ENCODE data around the gene SMARCA4. TPM values are rescaled to one million over a fixed set of nuclear protein-coding genes. Genes with fewer than 3 reads are reported as not detected.

SMARCA4 gene
- total RNA-seq, 4 donors from 2014 or later: 42.4 to 89.9 (median 57.8) TPM

GRCh38 chr19:11025997-11026396, 65.2 kb downstream of the SMARCA4 start:
- DNase-seq (ENCODE audit: low spot score) (no peak), ATAC-seq (ENCODE audit: low FRiP score) (no peak)
- TF ChIP-seq, protein P1, sequence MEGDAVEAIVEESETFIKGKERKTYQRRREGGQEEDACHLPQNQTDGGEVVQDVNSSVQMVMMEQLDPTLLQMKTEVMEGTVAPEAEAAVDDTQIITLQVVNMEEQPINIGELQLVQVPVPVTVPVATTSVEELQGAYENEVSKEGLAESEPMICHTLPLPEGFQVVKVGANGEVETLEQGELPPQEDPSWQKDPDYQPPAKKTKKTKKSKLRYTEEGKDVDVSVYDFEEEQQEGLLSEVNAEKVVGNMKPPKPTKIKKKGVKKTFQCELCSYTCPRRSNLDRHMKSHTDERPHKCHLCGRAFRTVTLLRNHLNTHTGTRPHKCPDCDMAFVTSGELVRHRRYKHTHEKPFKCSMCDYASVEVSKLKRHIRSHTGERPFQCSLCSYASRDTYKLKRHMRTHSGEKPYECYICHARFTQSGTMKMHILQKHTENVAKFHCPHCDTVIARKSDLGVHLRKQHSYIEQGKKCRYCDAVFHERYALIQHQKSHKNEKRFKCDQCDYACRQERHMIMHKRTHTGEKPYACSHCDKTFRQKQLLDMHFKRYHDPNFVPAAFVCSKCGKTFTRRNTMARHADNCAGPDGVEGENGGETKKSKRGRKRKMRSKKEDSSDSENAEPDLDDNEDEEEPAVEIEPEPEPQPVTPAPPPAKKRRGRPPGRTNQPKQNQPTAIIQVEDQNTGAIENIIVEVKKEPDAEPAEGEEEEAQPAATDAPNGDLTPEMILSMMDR (IDR thresholded peaks at IDR 0.05): no peak

- DNase-seq (ENCODE audit: low spot score) (no peak), ATAC-seq (ENCODE audit: low FRiP score) (no peak)
- TF ChIP-seq, protein P1 (IDR thresholded peaks at IDR 0.05): no peak
These were observed 66.6 kb downstream of the SMARCA4 start for GRCh38 chr19:11027381-11027780.

- no peak for DNase-seq (ENCODE audit: low spot score)
- ATAC-seq (ENCODE audit: low FRiP score): no peak
- TF ChIP-seq, protein P1 (IDR thresholded peaks at IDR 0.05): no peak
These were observed 67.3 kb downstream of the SMARCA4 start for GRCh38 chr19:11028146-11028545.

DNA sequence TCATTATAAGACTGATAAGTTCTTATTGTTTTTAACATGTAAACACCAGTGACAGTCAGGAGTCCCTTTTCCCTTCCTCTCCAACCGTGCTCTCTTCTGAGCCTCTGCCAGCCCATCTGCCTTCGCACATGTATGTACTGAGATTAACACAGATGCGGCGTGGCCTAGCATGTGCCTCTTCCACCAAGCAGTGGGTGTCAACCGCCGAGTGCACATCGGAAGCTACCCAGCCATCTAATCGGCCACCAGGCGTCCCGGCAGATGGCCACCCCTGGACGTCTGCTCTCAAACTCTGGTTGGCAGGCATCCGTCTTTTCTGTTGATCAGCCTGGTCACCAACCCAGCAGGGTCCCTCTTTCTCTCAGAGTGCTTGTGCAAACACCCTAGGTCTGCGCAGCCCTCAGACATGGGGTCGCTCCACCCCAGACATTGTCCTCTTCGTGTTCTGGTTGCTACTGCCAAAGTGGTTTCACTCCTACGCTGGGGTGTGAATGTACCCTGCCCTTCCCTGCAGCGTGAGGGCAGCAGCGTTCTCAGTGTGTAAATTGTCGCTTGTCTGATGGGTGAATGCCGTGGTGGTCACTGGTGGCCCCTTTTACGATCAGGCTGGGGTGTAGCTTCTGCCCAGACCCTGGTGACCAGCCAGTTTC, 70.7 kb downstream of the SMARCA4 start:
- ATAC-seq (ENCODE audit: low FRiP score) (no peak), DNase-seq (ENCODE audit: low spot score) (no peak)
- TF ChIP-seq, protein P1 (IDR thresholded peaks at IDR 0.05): no peak

DNA sequence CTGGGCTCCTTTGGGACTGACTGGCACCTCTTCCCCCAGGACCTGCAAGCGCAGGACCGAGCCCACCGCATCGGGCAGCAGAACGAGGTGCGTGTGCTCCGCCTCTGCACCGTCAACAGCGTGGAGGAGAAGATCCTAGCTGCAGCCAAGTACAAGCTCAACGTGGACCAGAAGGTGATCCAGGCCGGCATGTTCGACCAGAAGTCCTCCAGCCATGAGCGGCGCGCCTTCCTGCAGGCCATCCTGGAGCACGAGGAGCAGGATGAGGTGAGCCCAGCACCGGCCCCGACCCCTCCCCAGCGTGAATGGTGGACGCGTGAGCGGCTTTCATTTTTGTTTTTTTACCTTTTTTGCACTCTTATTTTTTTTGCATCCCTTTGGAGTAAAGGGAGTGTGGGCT, 72.4 kb downstream of the SMARCA4 start:
- TF ChIP-seq, protein P1 (IDR thresholded peaks at IDR 0.05): no peak
- ATAC-seq (ENCODE audit: low FRiP score) (no peak), DNase-seq (ENCODE audit: low spot score) (no peak)

- DNase-seq (ENCODE audit: low spot score): no peak
- no peak for ATAC-seq (ENCODE audit: low FRiP score)
- TF ChIP-seq, protein P1 (IDR thresholded peaks at IDR 0.05): no peak
These were observed 72.9 kb downstream of the SMARCA4 start for GRCh38 chr19:11033763-11034162.

DNA sequence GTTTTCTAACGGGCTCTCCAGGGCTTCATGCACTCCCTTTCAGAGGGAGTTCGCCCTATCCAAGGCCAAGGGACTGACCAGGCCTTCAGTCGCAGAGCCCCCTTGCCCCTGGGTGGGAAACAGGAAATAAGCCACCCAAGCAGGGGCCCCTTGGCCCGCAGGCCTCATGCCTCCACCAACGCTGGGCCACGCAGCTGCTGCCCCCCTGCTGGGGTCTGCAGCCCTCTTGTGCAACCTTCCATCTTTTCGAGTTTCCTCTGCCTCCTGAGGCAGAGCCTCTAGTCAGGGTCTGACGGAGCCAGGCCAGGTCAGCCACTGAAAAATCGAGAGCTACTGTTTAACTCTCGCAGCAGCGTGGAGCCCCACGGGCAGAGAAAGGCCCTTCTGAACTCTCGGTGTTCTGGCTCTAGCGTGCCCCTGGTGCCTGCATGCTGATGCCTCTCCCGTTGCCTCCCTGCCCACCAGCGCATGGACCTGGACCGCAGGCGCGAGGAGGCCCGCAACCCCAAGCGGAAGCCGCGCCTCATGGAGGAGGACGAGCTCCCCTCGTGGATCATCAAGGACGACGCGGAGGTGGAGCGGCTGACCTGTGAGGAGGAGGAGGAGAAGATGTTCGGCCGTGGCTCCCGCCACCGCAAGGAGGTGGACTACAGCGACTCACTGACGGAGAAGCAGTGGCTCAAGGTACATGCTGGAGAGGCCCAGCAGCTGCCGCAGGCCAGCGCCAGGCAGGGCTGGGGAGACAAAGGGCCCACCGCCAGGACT, 73.8 kb downstream of the SMARCA4 start:
- TF ChIP-seq, protein P1 (IDR thresholded peaks at IDR 0.05): no peak
- ATAC-seq (ENCODE audit: low FRiP score): no peak
- DNase-seq (ENCODE audit: low spot score): no peak

All from omental fat pad (tissue), 4 donors.